ENCODE data around the gene SMDT1.
A peak's percentile ranks its signal among the peaks of the same experiment; 100 is the strongest.
"Not testable (repeated sequence)": the region's sequence is repeated elsewhere in the genome, so short reads cannot be mapped to it uniquely, and the experiment has no call there.

SMDT1 gene

GRCh38 chr22:42065438-42066125 is 13.9 kb upstream of the SMDT1 start:
- H3K4me3 Mint-ChIP-seq, result no peak overlapping the region
- H3K27me3 Mint-ChIP-seq, result no peaks in the 10 kb centered on the region
- peak overlapping the region in 1 of 2 donors; percentile 5 for H3K27ac Mint-ChIP-seq

GRCh38 chr22:42066126-42066761 is 13.3 kb upstream of the SMDT1 start:
- Mint-ChIP-seq H3K9me3 (no peaks in the 10 kb centered on the region), H3K4me1 (ENCODE audit: low read depth in 2 of 2) (peaks cover 19 to 23% of the 10 kb centered on the region in 2 donors), H3K4me3 (no peak overlapping the region), H3K27ac (peak overlapping the region in 1 of 2 donors; percentile 5), H3K36me3 (ENCODE audit: insufficient read depth) (peaks cover 25% of the 10 kb centered on the region), H3K27me3 (no peaks in the 10 kb centered on the region)
- DNase-seq (no peak), ATAC-seq (replicated peaks) (no peak)

More at GRCh38 chr22:42065438-42066125, 13.9 kb upstream of the SMDT1 start:
- no peaks in the 10 kb centered on the region for H3K9me3 Mint-ChIP-seq
- ATAC-seq (replicated peaks) (no peak), DNase-seq (no peak)
- peaks cover 13 to 16% of the 10 kb centered on the region in 2 donors for H3K4me1 Mint-ChIP-seq (ENCODE audit: low read depth in 2 of 2)
- peaks cover 25% of the 10 kb centered on the region for H3K36me3 Mint-ChIP-seq (ENCODE audit: insufficient read depth)

GRCh38 chr22:42066937-42067336 is 12.6 kb upstream of the SMDT1 start:
- H3K27ac Mint-ChIP-seq, result no peak overlapping the region
- ATAC-seq (replicated peaks) (no peak), DNase-seq (no peak)
- peaks cover 26 to 28% of the 10 kb centered on the region in 2 donors for H3K4me1 Mint-ChIP-seq (ENCODE audit: low read depth in 2 of 2)
- H3K36me3 Mint-ChIP-seq (ENCODE audit: insufficient read depth), result peaks cover 21% of the 10 kb centered on the region
- no peaks in the 10 kb centered on the region for H3K27me3 Mint-ChIP-seq
- H3K4me3 Mint-ChIP-seq, result no peak overlapping the region
- H3K9me3 Mint-ChIP-seq, result no peaks in the 10 kb centered on the region

GRCh38 chr22:42067671-42068251 is 11.7 kb upstream of the SMDT1 start:
- H3K36me3 Mint-ChIP-seq (ENCODE audit: insufficient read depth), result peaks cover 21% of the 10 kb centered on the region
- H3K27me3 Mint-ChIP-seq, result no peaks in the 10 kb centered on the region
- no peak overlapping the region for H3K4me3 Mint-ChIP-seq
- no peak overlapping the region for H3K27ac Mint-ChIP-seq
- H3K9me3 Mint-ChIP-seq, result no peaks in the 10 kb centered on the region
- peaks cover 27% of the 10 kb centered on the region in 2 donors for H3K4me1 Mint-ChIP-seq (ENCODE audit: low read depth in 2 of 2)
- DNase-seq, result no peak
- no peak for ATAC-seq (replicated peaks)

GRCh38 chr22:42068291-42068690 is 11.2 kb upstream of the SMDT1 start:
- Mint-ChIP-seq H3K36me3 (ENCODE audit: insufficient read depth) (peaks cover 21% of the 10 kb centered on the region), H3K27me3 (no peaks in the 10 kb centered on the region), H3K4me3 (no peak overlapping the region), H3K27ac (peak overlapping the region in 1 of 2 donors; percentile 39), H3K9me3 (no peaks in the 10 kb centered on the region), H3K4me1 (ENCODE audit: low read depth in 2 of 2) (peaks cover 22 to 28% of the 10 kb centered on the region in 2 donors)
- ATAC-seq (replicated peaks) (no peak), DNase-seq (no peak)

GRCh38 chr22:42069801-42070516 is 9.5 kb upstream of the SMDT1 start:
- peaks cover 23 to 30% of the 10 kb centered on the region in 2 donors for H3K4me1 Mint-ChIP-seq (ENCODE audit: low read depth in 2 of 2)
- no peak for DNase-seq
- H3K4me3 Mint-ChIP-seq, result peak overlapping the region; percentile 92 to 94
- H3K27ac Mint-ChIP-seq, result peak overlapping the region; percentile 85 to 90
- H3K27me3 Mint-ChIP-seq, result no peaks in the 10 kb centered on the region
- H3K36me3 Mint-ChIP-seq (ENCODE audit: insufficient read depth), result peaks cover 15% of the 10 kb centered on the region
- no peak for ATAC-seq (replicated peaks)
- H3K9me3 Mint-ChIP-seq, result no peaks in the 10 kb centered on the region

GRCh38 chr22:42070517-42071422 is 8.7 kb upstream of the SMDT1 start, which contains the start of gene NAGA:
Gene NAGA (minus strand): TSS chr22:42070812. CDS start chr22:42070297, 515 bp downstream.
- Mint-ChIP-seq H3K4me3 (peak within 1 kb of the TSS; percentile 92 to 94), H3K4me1 (ENCODE audit: low read depth in 2 of 2) (peaks cover 25 to 30% of the 10 kb centered on the region in 2 donors), H3K27ac (peak within 1 kb of the TSS; percentile 85 to 90), H3K36me3 (ENCODE audit: insufficient read depth) (peaks cover 16% of the 10 kb centered on the region), H3K27me3 (no peaks in the 10 kb centered on the region), H3K9me3 (no peaks in the 10 kb centered on the region)
- peak; percentile 97 for ATAC-seq (replicated peaks)
- peak; percentile 89 to 93 (median 90) for DNase-seq

- not testable (repeated sequence) for ATAC-seq (replicated peaks); H3K9me3 Mint-ChIP-seq; H3K27me3 Mint-ChIP-seq; DNase-seq
- Mint-ChIP-seq H3K36me3 (ENCODE audit: insufficient read depth) (peaks cover 11% of the 10 kb centered on the region), H3K27ac (peak overlapping the region; percentile 85 to 90), H3K4me1 (ENCODE audit: low read depth in 2 of 2) (peaks cover 25 to 30% of the 10 kb centered on the region in 2 donors), H3K4me3 (peak overlapping the region; percentile 92 to 94)
These were observed 8.0 kb upstream of the SMDT1 start for GRCh38 chr22:42071508-42071907.

- no peak for ATAC-seq (replicated peaks)
- Mint-ChIP-seq H3K4me1 (ENCODE audit: low read depth in 2 of 2) (peaks cover 21 to 27% of the 10 kb centered on the region in 2 donors), H3K9me3 (no peaks in the 10 kb centered on the region), H3K27ac (peak overlapping the region; percentile 25 to 59), H3K4me3 (peak overlapping the region; percentile 68 to 71), H3K27me3 (no peaks in the 10 kb centered on the region), H3K36me3 (ENCODE audit: insufficient read depth) (peaks cover 10% of the 10 kb centered on the region)
- DNase-seq, result no peak
These were observed 6.7 kb upstream of the SMDT1 start for GRCh38 chr22:42072606-42073330.

GRCh38 chr22:42073621-42074041 is 5.9 kb upstream of the SMDT1 start:
- peaks cover 10% of the 10 kb centered on the region for H3K36me3 Mint-ChIP-seq (ENCODE audit: insufficient read depth)
- peak overlapping the region in 1 of 2 donors; percentile 59 for H3K27ac Mint-ChIP-seq
- H3K4me3 Mint-ChIP-seq, result peak overlapping the region; percentile 68 to 71
- H3K27me3 Mint-ChIP-seq, result no peaks in the 10 kb centered on the region
- H3K9me3 Mint-ChIP-seq, result no peaks in the 10 kb centered on the region
- no peak for DNase-seq
- H3K4me1 Mint-ChIP-seq (ENCODE audit: low read depth in 2 of 2), result peaks cover 22 to 27% of the 10 kb centered on the region in 2 donors
- ATAC-seq (replicated peaks), result no peak

- peaks cover 13% of the 10 kb centered on the region for H3K36me3 Mint-ChIP-seq (ENCODE audit: insufficient read depth)
- DNase-seq (peak; percentile 18 to 27 (median 21)), ATAC-seq (replicated peaks) (no peak)
- H3K4me1 Mint-ChIP-seq (ENCODE audit: low read depth in 2 of 2), result peaks cover 28 to 34% of the 10 kb centered on the region in 2 donors
- H3K27me3 Mint-ChIP-seq, result no peaks in the 10 kb centered on the region
- no peaks in the 10 kb centered on the region for H3K9me3 Mint-ChIP-seq
- H3K27ac Mint-ChIP-seq, result peak within 1 kb of the TSS; percentile 59 to 78
- peak within 1 kb of the TSS; percentile 68 to 71 for H3K4me3 Mint-ChIP-seq
These were observed 5.2 kb upstream of the SMDT1 start, which contains the start of gene PHETA2 for GRCh38 chr22:42074132-42074811. Gene PHETA2 (plus strand): TSS chr22:42074248. CDS start chr22:42077294, 3,046 bp downstream.

Measured in effector memory CD8-positive, alpha-beta T cell (primary cell).